Glutamatergic neuron (in vitro differentiated cells): ENCODE measurements around the gene CACNA2D1. TPM values are rescaled to one million over a fixed set of nuclear protein-coding genes. Genes with fewer than 3 reads are reported as not detected.

ENCODE experiments used
- DNase-seq: peaks from one replicate; pipeline ENCODE4 v3.0.0; 2022
- H3K27ac Mint-ChIP-seq: one replicate; pipeline ENCODE4 v1.8.0; 2020; ENCODE audit warnings: mild to moderate bottlenecking, mixed read lengths, inconsistent platforms; ENCODE audit not compliant: unreplicated experiment
- H3K27me3 Mint-ChIP-seq: one replicate; pipeline ENCODE4 v1.8.0; 2020; ENCODE audit warnings: mild to moderate bottlenecking, moderate library complexity, mixed read lengths, inconsistent platforms; ENCODE audit not compliant: unreplicated experiment
- H3K36me3 Mint-ChIP-seq: one replicate; pipeline ENCODE4 v1.8.0; 2020; ENCODE audit warnings: mild to moderate bottlenecking, mixed read lengths, inconsistent platforms; ENCODE audit not compliant: unreplicated experiment
- H3K4me1 Mint-ChIP-seq: one replicate; pipeline ENCODE4 v1.8.0; 2020; ENCODE audit warnings: mild to moderate bottlenecking, low read depth, mixed read lengths, inconsistent platforms; ENCODE audit not compliant: unreplicated experiment
- H3K4me3 Mint-ChIP-seq: one replicate; pipeline ENCODE4 v1.8.0; 2020; ENCODE audit warnings: mild to moderate bottlenecking, mixed read lengths, inconsistent platforms; ENCODE audit not compliant: unreplicated experiment
- H3K9me3 Mint-ChIP-seq: one replicate; pipeline ENCODE4 v1.8.0; 2020; ENCODE audit warnings: mild to moderate bottlenecking, moderate library complexity, mixed read lengths, inconsistent platforms; ENCODE audit not compliant: unreplicated experiment
- CTCF ChIP-seq: fragments of 200-600 bp; sonication (generic); IDR thresholded peaks from one replicate; pipeline ENCODE4 v1.5.0; 2021; ENCODE audit not compliant: partially characterized antibody, unreplicated experiment
- total RNA-seq: library from RNA; stranded (reverse); fragmentation: NEBNext Ultra II Directional; extraction: Animal tissue kit (Norgen Biotek cat#: 25700); gene quantifications from one replicate; pipeline ENCODE4 v1.2.1, GENCODE V29; 2021; ENCODE audit not compliant: unreplicated experiment

The CACNA2D1 gene
- total RNA-seq, 1 donor from 2014 or later: 258 TPM

GRCh38 chr7:81960026-81960425 is 483.6 kb downstream of the CACNA2D1 start:
- peak; percentile 13 for TF ChIP-seq CTCF
- Mint-ChIP-seq H3K9me3 (peaks cover 2% of the 10 kb centered on the region), H3K36me3 (no peaks in the 10 kb centered on the region), H3K4me3 (no peak overlapping the region), H3K27ac (no peak overlapping the region), H3K27me3 (no peaks in the 10 kb centered on the region), H3K4me1 (peaks cover 9% of the 10 kb centered on the region)
- DNase-seq: no peak

- Mint-ChIP-seq H3K4me1 (no peaks in the 10 kb centered on the region), H3K9me3 (peaks cover 3% of the 10 kb centered on the region), H3K4me3 (no peak overlapping the region), H3K27me3 (peaks cover 1% of the 10 kb centered on the region), H3K36me3 (no peaks in the 10 kb centered on the region), H3K27ac (no peak overlapping the region)
- no peak for DNase-seq
- TF ChIP-seq CTCF: no peak
Observed at GRCh38 chr7:81957517-81957916, 486.1 kb downstream of the CACNA2D1 start.

GRCh38 chr7:81956520-81956919 is 487.1 kb downstream of the CACNA2D1 start:
- DNase-seq: no peak
- Mint-ChIP-seq H3K9me3 (peaks cover 3% of the 10 kb centered on the region), H3K27me3 (peaks cover 3% of the 10 kb centered on the region), H3K27ac (no peak overlapping the region), H3K4me1 (no peaks in the 10 kb centered on the region), H3K36me3 (no peaks in the 10 kb centered on the region), H3K4me3 (no peak overlapping the region)
- TF ChIP-seq CTCF: peak; percentile 55

- Mint-ChIP-seq H3K4me3 (no peak overlapping the region), H3K4me1 (peaks cover 2% of the 10 kb centered on the region), H3K9me3 (peaks cover 3% of the 10 kb centered on the region), H3K27me3 (peaks cover 5% of the 10 kb centered on the region), H3K27ac (no peak overlapping the region), H3K36me3 (no peaks in the 10 kb centered on the region)
- no peak for TF ChIP-seq CTCF
- DNase-seq: no peak
Observed at GRCh38 chr7:81949306-81949705, 494.3 kb downstream of the CACNA2D1 start.

GRCh38 chr7:81944058-81944457 is 499.5 kb downstream of the CACNA2D1 start:
- no peak for DNase-seq
- Mint-ChIP-seq H3K27me3 (peaks cover 3% of the 10 kb centered on the region), H3K9me3 (peaks cover 6% of the 10 kb centered on the region), H3K4me1 (peaks cover 16% of the 10 kb centered on the region), H3K4me3 (no peak overlapping the region), H3K36me3 (no peaks in the 10 kb centered on the region), H3K27ac (no peak overlapping the region)
- TF ChIP-seq CTCF: no peak
